ENCODE data around the gene SYNRG.

SYNRG gene

DNA sequence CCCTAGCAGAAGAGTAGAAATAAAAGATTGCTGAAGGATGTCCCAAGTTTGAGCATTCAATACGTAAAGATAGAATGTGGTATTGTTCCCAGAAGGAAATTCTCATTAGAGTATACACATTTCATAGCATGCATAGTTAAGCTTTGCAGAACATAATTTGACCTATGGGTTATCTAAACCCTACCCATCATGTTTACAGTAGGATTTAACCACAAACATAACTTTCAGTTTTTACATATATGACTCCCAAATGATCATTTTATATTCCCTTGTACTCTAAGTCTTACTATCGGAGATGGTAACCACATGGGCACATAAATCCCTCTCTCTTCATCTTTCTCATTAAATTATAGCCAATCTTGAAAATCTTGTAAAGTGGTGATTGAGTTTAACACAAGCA lies 50.9 kb downstream of the SYNRG start:
- H3K4me3 ChIP-seq (ENCODE audit: low read depth in 1 of 2, low read length in 2 of 2) = no peak overlapping the region
- no peak overlapping the region for H3K9ac ChIP-seq (ENCODE audit: low read length)
- no peaks in the 10 kb centered on the region for H3K27me3 ChIP-seq (ENCODE audit: control insufficient read depth in 1 of 2, insufficient read depth in 2 of 2, low read length in 2 of 2)
- no peak overlapping the region for H3K27ac ChIP-seq (ENCODE audit: low read depth, low read length)
- peaks cover 35% of the 10 kb centered on the region for H3K36me3 ChIP-seq (ENCODE audit: insufficient read depth, low read length)
- no peaks in the 10 kb centered on the region for H3K4me1 ChIP-seq (ENCODE audit: insufficient read depth, low read length)
- H3K9me3 ChIP-seq (ENCODE audit: low read length) = no peaks in the 10 kb centered on the region

DNA sequence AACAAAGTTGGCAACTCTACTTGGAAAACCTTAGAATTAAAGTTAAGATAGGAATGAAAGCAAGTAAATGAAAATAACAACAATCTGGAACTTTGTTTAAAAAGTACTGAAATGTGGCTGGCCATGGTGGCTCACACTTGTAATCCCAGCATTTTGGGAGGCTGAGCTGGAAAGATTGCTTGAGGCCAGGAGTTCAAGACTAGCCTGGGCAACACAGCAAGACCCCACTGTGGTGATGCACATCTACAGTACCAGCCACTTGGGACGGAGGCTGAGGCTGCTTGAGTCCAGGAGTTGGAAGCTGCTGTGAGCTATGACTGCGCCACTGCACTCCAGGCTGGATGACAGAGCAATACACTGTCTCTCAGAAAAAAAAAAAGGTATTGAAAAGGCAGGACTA lies 51.7 kb downstream of the SYNRG start:
- Histone ChIP-seq H3K4me1 (ENCODE audit: insufficient read depth, low read length) (no peaks in the 10 kb centered on the region), H3K4me3 (ENCODE audit: low read depth in 1 of 2, low read length in 2 of 2) (no peak overlapping the region), H3K9ac (ENCODE audit: low read length) (no peak overlapping the region), H3K9me3 (ENCODE audit: low read length) (no peaks in the 10 kb centered on the region), H3K36me3 (ENCODE audit: insufficient read depth, low read length) (peaks cover 43% of the 10 kb centered on the region), H3K27ac (ENCODE audit: low read depth, low read length) (no peak overlapping the region), H3K27me3 (ENCODE audit: control insufficient read depth in 1 of 2, insufficient read depth in 2 of 2, low read length in 2 of 2) (no peaks in the 10 kb centered on the region)

DNA sequence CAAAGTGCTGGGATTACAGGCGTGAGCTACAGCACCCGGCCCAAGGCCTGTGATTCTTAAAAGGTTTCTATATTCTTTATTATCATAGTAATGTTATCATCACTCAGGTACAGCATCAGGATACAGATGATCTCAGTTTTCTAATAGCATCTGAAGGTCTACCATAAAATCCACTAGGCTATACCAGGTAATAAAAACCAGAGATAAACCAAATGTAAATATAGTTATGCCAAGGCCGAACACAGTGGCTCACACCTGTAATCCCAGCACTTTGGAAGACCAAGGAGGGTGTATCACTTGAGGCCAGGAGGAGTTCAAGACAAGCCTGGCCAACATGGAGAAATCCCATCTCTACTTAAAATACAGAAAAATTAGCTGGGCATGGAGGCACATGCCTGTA lies 53.8 kb downstream of the SYNRG start:
- no peaks in the 10 kb centered on the region for H3K4me1 ChIP-seq (ENCODE audit: insufficient read depth, low read length)
- no peaks in the 10 kb centered on the region for H3K27me3 ChIP-seq (ENCODE audit: control insufficient read depth in 1 of 2, insufficient read depth in 2 of 2, low read length in 2 of 2)
- H3K27ac ChIP-seq (ENCODE audit: low read depth, low read length) = no peak overlapping the region
- H3K9ac ChIP-seq (ENCODE audit: low read length) = no peak overlapping the region
- H3K9me3 ChIP-seq (ENCODE audit: low read length) = no peaks in the 10 kb centered on the region
- peaks cover 45% of the 10 kb centered on the region for H3K36me3 ChIP-seq (ENCODE audit: insufficient read depth, low read length)
- H3K4me3 ChIP-seq (ENCODE audit: low read depth in 1 of 2, low read length in 2 of 2) = no peak overlapping the region

DNA sequence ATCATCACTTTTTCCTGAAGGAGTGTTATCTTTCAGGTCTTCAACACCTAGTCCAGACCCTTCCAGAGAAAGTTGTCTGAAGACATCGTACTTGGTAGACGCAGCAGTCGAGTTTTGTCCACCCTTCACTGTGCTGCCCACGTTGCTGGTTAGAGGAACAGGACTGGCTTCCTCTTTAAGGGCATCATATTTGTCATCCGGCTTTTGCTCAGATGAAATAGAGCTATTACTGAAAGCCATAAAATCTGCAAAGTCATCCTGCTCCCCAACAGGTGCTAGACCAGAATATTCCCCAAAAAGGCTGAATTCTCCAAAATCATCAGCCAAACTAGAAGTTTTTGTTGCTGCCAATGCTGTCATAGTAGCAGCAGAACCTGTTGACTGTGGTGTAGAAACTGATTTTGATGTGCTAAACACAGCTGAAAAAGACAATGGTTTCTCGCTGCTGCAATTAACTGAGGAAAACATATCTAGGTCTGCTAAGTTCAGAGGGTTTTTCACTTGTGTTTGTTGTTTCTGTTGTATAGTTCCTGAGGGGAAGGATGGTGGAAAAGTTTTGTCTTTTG lies 55.7 kb downstream of the SYNRG start:
- peaks cover 28% of the 10 kb centered on the region for H3K36me3 ChIP-seq (ENCODE audit: insufficient read depth, low read length)
- no peaks in the 10 kb centered on the region for H3K27me3 ChIP-seq (ENCODE audit: control insufficient read depth in 1 of 2, insufficient read depth in 2 of 2, low read length in 2 of 2)
- H3K4me1 ChIP-seq (ENCODE audit: insufficient read depth, low read length) = no peaks in the 10 kb centered on the region
- H3K9ac ChIP-seq (ENCODE audit: low read length) = no peak overlapping the region
- no peak overlapping the region for H3K27ac ChIP-seq (ENCODE audit: low read depth, low read length)
- no peaks in the 10 kb centered on the region for H3K9me3 ChIP-seq (ENCODE audit: low read length)
- H3K4me3 ChIP-seq (ENCODE audit: low read depth in 1 of 2, low read length in 2 of 2) = no peak overlapping the region

DNA sequence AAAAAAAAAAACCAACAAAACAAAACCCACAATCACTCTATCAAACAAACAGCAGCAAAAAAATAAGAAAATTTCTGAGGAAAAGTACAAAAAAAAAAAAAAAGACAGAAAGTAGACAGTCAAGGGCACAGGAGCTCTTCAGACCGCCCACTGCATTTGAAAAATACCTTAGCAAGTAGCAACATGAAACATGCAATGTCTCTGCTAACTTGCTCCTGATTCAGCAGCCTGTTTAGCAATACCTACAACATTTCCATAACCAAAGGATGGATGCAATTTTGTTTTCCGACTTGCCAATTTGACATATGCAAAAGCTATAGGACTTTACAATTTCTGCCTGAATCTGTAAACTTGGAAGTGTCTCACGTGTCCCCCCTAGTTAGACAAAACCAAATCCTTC lies 57.4 kb downstream of the SYNRG start:
- H3K4me1 ChIP-seq (ENCODE audit: insufficient read depth, low read length) = no peaks in the 10 kb centered on the region
- no peak overlapping the region for H3K9ac ChIP-seq (ENCODE audit: low read length)
- H3K36me3 ChIP-seq (ENCODE audit: insufficient read depth, low read length) = peaks cover 22% of the 10 kb centered on the region
- H3K27me3 ChIP-seq (ENCODE audit: control insufficient read depth in 1 of 2, insufficient read depth in 2 of 2, low read length in 2 of 2) = no peaks in the 10 kb centered on the region
- H3K4me3 ChIP-seq (ENCODE audit: low read depth in 1 of 2, low read length in 2 of 2) = no peak overlapping the region
- H3K27ac ChIP-seq (ENCODE audit: low read depth, low read length) = no peak overlapping the region
- no peaks in the 10 kb centered on the region for H3K9me3 ChIP-seq (ENCODE audit: low read length)

DNA sequence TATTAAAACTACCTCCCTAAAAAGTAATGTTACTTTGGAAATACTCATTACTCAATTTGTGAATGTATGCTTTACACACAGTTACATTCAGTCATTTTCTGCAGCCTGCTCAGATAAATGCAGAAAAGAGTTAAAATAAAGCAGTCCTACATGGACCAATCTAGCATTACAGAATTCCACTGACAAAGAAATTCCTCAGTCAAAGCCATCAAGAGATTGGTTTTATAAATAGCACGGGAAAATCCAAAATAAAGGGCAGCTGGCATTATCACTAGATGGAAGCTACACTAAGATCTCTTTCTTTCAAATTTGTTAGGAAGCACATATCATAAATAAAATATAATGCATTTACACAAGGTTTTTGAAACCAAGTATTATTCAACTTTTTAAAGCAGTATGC lies 61.2 kb downstream of the SYNRG start:
- peaks cover 7% of the 10 kb centered on the region for H3K4me1 ChIP-seq (ENCODE audit: insufficient read depth, low read length)
- H3K4me3 ChIP-seq (ENCODE audit: low read depth in 1 of 2, low read length in 2 of 2) = no peak overlapping the region
- H3K27me3 ChIP-seq (ENCODE audit: control insufficient read depth in 1 of 2, insufficient read depth in 2 of 2, low read length in 2 of 2) = no peaks in the 10 kb centered on the region
- H3K36me3 ChIP-seq (ENCODE audit: insufficient read depth, low read length) = peaks cover 8% of the 10 kb centered on the region
- H3K27ac ChIP-seq (ENCODE audit: low read depth, low read length) = no peak overlapping the region
- no peak overlapping the region for H3K9ac ChIP-seq (ENCODE audit: low read length)
- no peaks in the 10 kb centered on the region for H3K9me3 ChIP-seq (ENCODE audit: low read length)

DNA sequence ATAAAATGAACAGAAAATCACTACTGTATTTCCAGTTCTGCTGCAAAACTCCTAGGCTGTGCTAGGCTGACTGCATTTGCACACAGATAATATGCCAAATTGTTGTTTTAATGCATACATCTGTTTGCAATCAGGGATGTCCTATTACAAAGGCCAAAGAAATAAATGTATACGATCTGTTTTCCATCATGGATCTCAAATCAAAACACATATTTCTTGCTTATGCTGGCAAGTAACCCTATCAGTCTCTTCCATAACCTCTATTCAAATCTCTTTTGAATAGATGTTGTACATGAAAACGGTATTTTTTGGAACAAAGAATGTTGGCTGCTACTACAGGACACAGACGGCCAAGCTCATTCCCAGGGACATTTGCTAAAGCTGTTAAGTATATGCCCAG lies 62.9 kb downstream of the SYNRG start:
- no peaks in the 10 kb centered on the region for H3K27me3 ChIP-seq (ENCODE audit: control insufficient read depth in 1 of 2, insufficient read depth in 2 of 2, low read length in 2 of 2)
- H3K9me3 ChIP-seq (ENCODE audit: low read length) = no peaks in the 10 kb centered on the region
- no peak overlapping the region for H3K9ac ChIP-seq (ENCODE audit: low read length)
- peaks cover 7% of the 10 kb centered on the region for H3K4me1 ChIP-seq (ENCODE audit: insufficient read depth, low read length)
- H3K27ac ChIP-seq (ENCODE audit: low read depth, low read length) = no peak overlapping the region
- peaks cover 11% of the 10 kb centered on the region for H3K36me3 ChIP-seq (ENCODE audit: insufficient read depth, low read length)
- no peak overlapping the region for H3K4me3 ChIP-seq (ENCODE audit: low read depth in 1 of 2, low read length in 2 of 2)

DNA sequence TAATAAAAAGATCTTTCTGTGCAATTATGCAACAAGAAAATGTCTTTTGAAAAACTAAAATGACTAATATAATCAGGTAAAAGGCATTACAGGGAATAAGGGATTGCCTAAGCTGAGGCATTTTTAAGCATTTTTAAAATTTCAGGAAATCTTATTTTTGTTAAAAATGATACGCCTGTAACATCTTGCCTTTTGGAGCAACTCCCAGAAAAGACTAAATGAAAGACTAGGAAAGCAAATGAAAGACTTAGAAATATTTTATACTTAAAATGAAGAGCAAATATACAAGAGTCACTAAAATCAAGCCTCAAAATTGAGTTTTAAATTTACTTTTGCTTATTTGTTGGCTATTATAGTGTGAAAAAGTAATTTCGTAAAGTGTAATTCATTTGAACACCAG lies 63.7 kb downstream of the SYNRG start:
- no peak overlapping the region for H3K9ac ChIP-seq (ENCODE audit: low read length)

DNA sequence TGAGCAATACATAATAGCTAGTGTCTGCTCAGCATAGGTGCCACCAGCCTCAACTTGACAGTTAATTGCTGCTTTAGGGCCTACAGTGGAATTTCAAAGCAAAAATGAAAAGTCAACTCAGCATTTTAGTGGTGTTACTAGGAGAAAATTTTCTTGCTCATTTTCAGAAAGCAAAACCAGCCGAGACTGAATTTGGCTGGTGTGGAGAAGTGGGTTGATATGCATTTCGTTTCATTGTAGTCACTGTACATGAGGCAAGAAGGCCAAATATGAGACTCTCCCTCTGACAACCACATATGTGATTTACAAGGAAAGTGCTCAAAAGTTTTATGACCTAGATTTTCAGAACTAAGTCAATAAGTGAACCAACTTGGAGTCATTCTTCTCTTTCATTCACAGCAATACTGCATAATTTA lies 65.6 kb downstream of the SYNRG start:
- H3K9ac ChIP-seq (ENCODE audit: low read length) = no peak overlapping the region
- H3K36me3 ChIP-seq (ENCODE audit: insufficient read depth, low read length) = peaks cover 36% of the 10 kb centered on the region
- H3K9me3 ChIP-seq (ENCODE audit: low read length) = no peaks in the 10 kb centered on the region
- no peak overlapping the region for H3K4me3 ChIP-seq (ENCODE audit: low read depth in 1 of 2, low read length in 2 of 2)
- H3K27me3 ChIP-seq (ENCODE audit: control insufficient read depth in 1 of 2, insufficient read depth in 2 of 2, low read length in 2 of 2) = no peaks in the 10 kb centered on the region
- no peak overlapping the region for H3K27ac ChIP-seq (ENCODE audit: low read depth, low read length)
- H3K4me1 ChIP-seq (ENCODE audit: insufficient read depth, low read length) = peaks cover 7% of the 10 kb centered on the region

More for the DNA sequence above, 63.7 kb downstream of the SYNRG start:
- peaks cover 18% of the 10 kb centered on the region for H3K36me3 ChIP-seq (ENCODE audit: insufficient read depth, low read length)
- peaks cover 7% of the 10 kb centered on the region for H3K4me1 ChIP-seq (ENCODE audit: insufficient read depth, low read length)
- H3K27me3 ChIP-seq (ENCODE audit: control insufficient read depth in 1 of 2, insufficient read depth in 2 of 2, low read length in 2 of 2) = no peaks in the 10 kb centered on the region
- no peak overlapping the region for H3K27ac ChIP-seq (ENCODE audit: low read depth, low read length)
- H3K4me3 ChIP-seq (ENCODE audit: low read depth in 1 of 2, low read length in 2 of 2) = no peak overlapping the region
- no peaks in the 10 kb centered on the region for H3K9me3 ChIP-seq (ENCODE audit: low read length)

DNA sequence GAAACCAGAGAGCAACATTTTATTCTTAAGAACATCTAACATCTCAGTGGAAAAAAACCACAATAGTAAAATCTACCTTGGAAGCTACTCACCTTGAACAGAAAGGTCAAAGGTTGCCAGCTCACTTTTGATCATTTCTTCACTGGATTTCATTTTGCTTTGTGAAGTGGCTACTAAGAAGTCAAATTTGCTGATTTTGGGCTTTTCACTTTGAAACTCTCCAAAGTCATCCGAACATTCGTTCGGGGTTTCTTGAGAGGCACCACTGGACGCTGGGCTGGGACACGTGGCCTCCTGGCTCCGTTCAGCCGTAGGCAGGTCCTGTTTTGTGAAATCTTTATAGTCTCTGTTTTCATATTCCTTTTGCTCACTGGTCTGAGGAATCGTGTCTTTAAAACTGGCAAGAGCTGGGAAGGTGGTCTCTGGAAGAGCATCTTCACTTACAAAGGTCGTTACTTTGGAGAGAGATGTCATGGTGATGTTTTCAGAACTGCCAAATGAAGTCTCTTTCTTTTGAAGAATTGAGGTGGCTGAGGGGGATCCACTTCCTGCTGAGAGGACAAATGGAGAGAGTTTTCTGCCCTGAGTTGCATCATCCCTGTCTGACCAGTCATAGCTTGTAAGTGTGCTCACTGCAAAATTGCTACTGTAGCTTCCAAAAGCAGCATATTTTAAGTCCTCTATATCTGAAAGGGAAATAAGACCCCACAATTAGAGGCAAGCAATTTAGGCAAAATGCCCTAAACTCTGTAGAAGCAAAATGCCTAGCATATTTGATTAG lies 67.1 kb downstream of the SYNRG start:
- Histone ChIP-seq H3K4me3 (ENCODE audit: low read depth in 1 of 2, low read length in 2 of 2) (no peak overlapping the region), H3K27me3 (ENCODE audit: control insufficient read depth in 1 of 2, insufficient read depth in 2 of 2, low read length in 2 of 2) (no peaks in the 10 kb centered on the region), H3K4me1 (ENCODE audit: insufficient read depth, low read length) (peaks cover 7% of the 10 kb centered on the region), H3K9ac (ENCODE audit: low read length) (no peak overlapping the region), H3K36me3 (ENCODE audit: insufficient read depth, low read length) (peaks cover 51% of the 10 kb centered on the region), H3K9me3 (ENCODE audit: low read length) (no peaks in the 10 kb centered on the region), H3K27ac (ENCODE audit: low read depth, low read length) (no peak overlapping the region)

DNA sequence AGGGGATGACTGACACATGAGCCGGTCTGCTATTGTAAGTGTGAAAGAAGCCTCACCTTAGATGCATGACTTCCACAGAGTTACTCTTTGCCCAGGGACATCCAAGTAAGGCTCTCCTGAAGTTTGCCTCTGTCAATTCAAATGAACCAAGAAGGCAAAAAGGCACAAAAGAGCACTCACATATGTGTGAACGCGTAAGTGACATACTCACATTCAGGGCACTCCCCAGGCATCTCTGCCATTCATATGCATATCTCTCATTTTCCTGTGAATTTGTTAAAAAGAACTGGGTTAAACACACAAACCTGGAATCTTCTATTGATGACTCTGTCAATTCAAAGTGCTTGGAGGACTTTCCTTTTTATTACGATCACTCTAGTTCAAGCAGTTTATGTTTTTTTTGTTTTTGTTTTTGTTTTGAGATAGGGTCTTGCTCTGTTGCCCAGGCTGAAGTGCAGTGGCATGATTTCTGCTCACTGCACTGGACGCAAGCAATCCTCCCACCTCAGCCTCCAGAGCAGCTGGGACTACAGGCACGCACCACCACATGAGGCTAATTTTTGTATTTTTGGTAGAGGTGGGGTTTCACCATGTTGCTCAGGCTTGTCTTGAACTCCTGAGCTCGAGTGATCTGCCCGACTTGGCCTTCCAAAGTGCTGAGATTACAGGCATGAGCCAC lies 70.1 kb downstream of the SYNRG start:
- Histone ChIP-seq H3K36me3 (ENCODE audit: insufficient read depth, low read length) (peaks cover 71% of the 10 kb centered on the region), H3K9me3 (ENCODE audit: low read length) (no peaks in the 10 kb centered on the region), H3K4me3 (ENCODE audit: low read depth in 1 of 2, low read length in 2 of 2) (no peak overlapping the region), H3K4me1 (ENCODE audit: insufficient read depth, low read length) (no peaks in the 10 kb centered on the region), H3K9ac (ENCODE audit: low read length) (no peak overlapping the region), H3K27me3 (ENCODE audit: control insufficient read depth in 1 of 2, insufficient read depth in 2 of 2, low read length in 2 of 2) (no peaks in the 10 kb centered on the region), H3K27ac (ENCODE audit: low read depth, low read length) (no peak overlapping the region)

Data from muscle layer of colon (tissue), 2 donors.